OCI-LY7 (cell line): ENCODE measurements around the gene FOXO3. TPM values are rescaled to one million over a fixed set of nuclear protein-coding genes. Genes with fewer than 3 reads are reported as not detected.

Experiments used
- BruUV-seq: library from RNA; stranded (reverse); fragments of 400-500 nt; replicated peaks from 2 replicates; lab custom pipeline; 2021; lab: Mats Ljungman, UMichigan
- CTCF ChIA-PET: fragments of 300-600 bp; sonication (Branson Sonifier 250); formaldehyde crosslinking; loops from one replicate; lab custom pipeline; 2022; ENCODE audit warnings: antibody characterized with exemption; ENCODE audit not compliant: unreplicated experiment; lab: Charles Lee
- POLR2A ChIA-PET: fragments of 300-600 bp; sonication (Branson Sonifier 250); formaldehyde crosslinking; loops from one replicate; lab custom pipeline; 2022; ENCODE audit warnings: antibody characterized with exemption; lab: Charles Lee
- DNase-seq: peaks from one replicate; pipeline ENCODE4 v3.0.0-alpha.2; 2015; ENCODE audit warnings: low spot score
- H2AFZ ChIP-seq: fragments of 200-600 bp; sonication (generic), shearing (Covaris generic); 2 replicates; pipeline ENCODE4 v1.6.1; 2014; ENCODE audit warnings: mild to moderate bottlenecking, antibody characterized with exemption, low read length, moderate library complexity
- H3K27ac ChIP-seq: fragments of 200-600 bp; sonication (generic); 2 replicates; pipeline ENCODE4 v1.5.1; 2014; ENCODE audit warnings: mixed run types, low read depth, mild to moderate bottlenecking, moderate library complexity, low read length, inconsistent platforms; ENCODE audit not compliant: poor library complexity, severe bottlenecking
- H3K36me3 ChIP-seq: fragments of 200-600 bp; sonication (generic); 2 replicates; pipeline ENCODE4 v1.6.1; 2014; ENCODE audit warnings: mild to moderate bottlenecking, antibody characterized with exemption, low read length, moderate library complexity, mixed read lengths; ENCODE audit not compliant: insufficient read depth
- H3K4me1 ChIP-seq: fragments of 200-600 bp; sonication (generic); 2 replicates; pipeline ENCODE4 v1.5.1; 2014; ENCODE audit warnings: mild to moderate bottlenecking, low read length; ENCODE audit not compliant: insufficient read depth, poor library complexity, severe bottlenecking
- H3K4me2 ChIP-seq: fragments of 200-600 bp; sonication (generic); 2 replicates; pipeline ENCODE4 v1.6.1; 2014; ENCODE audit warnings: mild to moderate bottlenecking, low read length
- H3K4me3 ChIP-seq: fragments of 200-600 bp; sonication (generic); 2 replicates; pipeline ENCODE4 v1.5.1; 2014; ENCODE audit warnings: mild to moderate bottlenecking, low read depth, low read length; ENCODE audit not compliant: poor library complexity, severe bottlenecking
- H3K79me2 ChIP-seq: fragments of 200-600 bp; sonication (generic); 2 replicates; pipeline ENCODE4 v1.6.1; 2016; ENCODE audit warnings: low read depth, mild to moderate bottlenecking, low read length, moderate library complexity, mixed read lengths; ENCODE audit not compliant: insufficient read depth
- H3K9me2 ChIP-seq: fragments of 200-600 bp; sonication (generic); 2 replicates; pipeline ENCODE4 v1.6.1; 2016; ENCODE audit warnings: mild to moderate bottlenecking, low read length, mixed read lengths; ENCODE audit not compliant: insufficient read depth
- H3K9me3 ChIP-seq: fragments of 200-600 bp; sonication (generic); 2 replicates; pipeline ENCODE4 v1.6.1; 2014; ENCODE audit warnings: mild to moderate bottlenecking, mixed run types, low read length, mixed read lengths
- H4K20me1 ChIP-seq: fragments of 200-600 bp; sonication (generic); 2 replicates; pipeline ENCODE4 v1.6.1; 2014; ENCODE audit warnings: mild to moderate bottlenecking, antibody characterized with exemption, low read length, moderate library complexity, mixed read lengths; ENCODE audit not compliant: insufficient read depth
- EZH2phosphoT487 ChIP-seq: fragments of 200-600 bp; sonication (generic); IDR thresholded peaks from 2 replicates; pipeline ENCODE4 v1.6.1; 2018; ENCODE audit warnings: low read depth, borderline replicate concordance, mild to moderate bottlenecking, mixed run types, antibody characterized with exemption, low read length, moderate library complexity, mixed read lengths
- intact Hi-C: fragments of 100-400 bp; cut with micrococcal nuclease; formaldehyde crosslinking; loops from one replicate; pipeline ENCODE4 v1.10.0; 2022; ENCODE audit not compliant: unreplicated experiment
- total RNA-seq, 2 experiments: library from RNA; depleted of rRNA in 1 of 2; stranded (reverse); fragments of >200 nt in 1 of 2; shearing (Covaris generic) in 1 of 2; gene quantifications; 2 replicates each; pipeline ENCODE4 v1.2.3, GENCODE V29; 2014 to 2022
- TF ChIP-seq, protein P1 (sequence below): fragments of 200-600 bp; sonication (generic); conservative IDR thresholded peaks from 2 replicates; pipeline ENCODE4 v1.5.1; 2014; ENCODE audit warnings: mild to moderate bottlenecking, antibody characterized with exemption, low read length, moderate library complexity, mixed read lengths

The FOXO3 gene
- total RNA-seq, 2 experiments from 2014 or later, result 3.8 to 9.9 TPM

DNA sequence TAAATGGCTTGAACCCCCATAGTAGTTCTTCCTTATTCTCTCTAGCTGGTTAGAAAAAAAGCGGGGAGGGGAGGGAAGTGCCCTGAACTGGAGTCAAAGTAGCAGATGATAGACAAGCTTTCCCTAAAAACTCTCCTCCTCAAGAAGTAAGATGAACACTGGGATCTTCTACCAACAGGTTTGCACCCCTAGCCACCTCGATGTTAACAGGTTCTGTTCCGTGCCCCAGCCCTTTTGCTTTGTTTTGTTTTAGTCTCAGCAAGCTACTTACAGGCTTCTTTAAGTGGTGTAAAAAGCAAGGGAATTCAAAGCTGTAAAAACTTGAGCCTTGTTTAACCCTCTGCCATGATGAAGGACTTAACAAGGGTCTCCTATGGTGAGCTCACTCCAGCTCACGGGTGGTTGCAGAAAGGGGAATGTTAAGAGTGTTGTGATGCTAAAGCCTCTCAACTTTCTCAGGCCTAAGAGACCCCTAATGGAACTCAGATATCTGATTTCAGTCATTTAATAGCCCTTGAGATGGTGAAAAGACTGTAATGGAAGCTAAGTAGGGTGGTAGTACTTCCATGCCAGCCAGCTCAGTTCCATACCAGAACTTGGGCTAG is 106.0 kb downstream of the FOXO3 start:
- CTCF ChIA-PET, result interaction anchor here (0.6 kb wide), 1 partner anchor 84 kb away, joined by 3 read pairs; no protein-coding TSS in a partner anchor
- Histone ChIP-seq H3K27ac (no peak overlapping the region), H3K9me2 (no peaks in the 10 kb centered on the region), H3K79me2 (no peaks in the 10 kb centered on the region), H3K4me3 (no peak overlapping the region), H3K4me1 (peaks cover 6% of the 10 kb centered on the region), H3K9me3 (no peaks in the 10 kb centered on the region), H4K20me1 (no peaks in the 10 kb centered on the region), H2AFZ (no peak overlapping the region), H3K4me2 (no peak overlapping the region), H3K36me3 (no peaks in the 10 kb centered on the region)
- intact Hi-C loops, result no loop called here
- POLR2A ChIA-PET, result interaction anchor here (0.5 to 1.1 kb wide), 4 partner anchors 14 to 216 kb away, joined by 3 to 6 read pairs (median 3); no protein-coding TSS in a partner anchor
- DNase-seq, result no peak
- no TSS peak for BruUV-seq
- TF ChIP-seq, protein P1, sequence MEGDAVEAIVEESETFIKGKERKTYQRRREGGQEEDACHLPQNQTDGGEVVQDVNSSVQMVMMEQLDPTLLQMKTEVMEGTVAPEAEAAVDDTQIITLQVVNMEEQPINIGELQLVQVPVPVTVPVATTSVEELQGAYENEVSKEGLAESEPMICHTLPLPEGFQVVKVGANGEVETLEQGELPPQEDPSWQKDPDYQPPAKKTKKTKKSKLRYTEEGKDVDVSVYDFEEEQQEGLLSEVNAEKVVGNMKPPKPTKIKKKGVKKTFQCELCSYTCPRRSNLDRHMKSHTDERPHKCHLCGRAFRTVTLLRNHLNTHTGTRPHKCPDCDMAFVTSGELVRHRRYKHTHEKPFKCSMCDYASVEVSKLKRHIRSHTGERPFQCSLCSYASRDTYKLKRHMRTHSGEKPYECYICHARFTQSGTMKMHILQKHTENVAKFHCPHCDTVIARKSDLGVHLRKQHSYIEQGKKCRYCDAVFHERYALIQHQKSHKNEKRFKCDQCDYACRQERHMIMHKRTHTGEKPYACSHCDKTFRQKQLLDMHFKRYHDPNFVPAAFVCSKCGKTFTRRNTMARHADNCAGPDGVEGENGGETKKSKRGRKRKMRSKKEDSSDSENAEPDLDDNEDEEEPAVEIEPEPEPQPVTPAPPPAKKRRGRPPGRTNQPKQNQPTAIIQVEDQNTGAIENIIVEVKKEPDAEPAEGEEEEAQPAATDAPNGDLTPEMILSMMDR, result no peak
- no peak for TF ChIP-seq EZH2phosphoT487

DNA sequence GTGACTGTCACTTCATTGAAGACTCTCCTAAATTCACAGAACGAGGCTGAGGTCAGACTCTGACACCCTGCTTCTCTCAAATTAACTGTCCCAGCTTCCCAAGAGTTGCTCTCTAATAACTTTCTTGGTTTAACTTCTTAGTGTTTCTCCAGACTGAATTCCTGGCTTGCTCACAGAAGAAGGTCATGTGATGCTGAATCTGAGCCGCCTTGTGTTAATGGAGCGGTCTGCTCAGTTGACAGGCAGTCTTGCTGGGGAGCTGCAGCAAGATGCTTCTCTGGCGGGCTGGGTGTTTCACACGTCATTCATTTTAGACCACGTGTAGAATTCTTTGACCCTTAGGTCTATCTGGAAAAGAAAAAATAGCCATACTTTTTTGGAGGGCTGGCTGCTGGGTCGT is 107.3 kb downstream of the FOXO3 start:
- Histone ChIP-seq H2AFZ (no peak overlapping the region), H4K20me1 (no peaks in the 10 kb centered on the region), H3K4me3 (no peak overlapping the region), H3K9me2 (no peaks in the 10 kb centered on the region), H3K79me2 (no peaks in the 10 kb centered on the region), H3K4me2 (no peak overlapping the region), H3K27ac (no peak overlapping the region), H3K4me1 (peaks cover 19% of the 10 kb centered on the region), H3K36me3 (no peaks in the 10 kb centered on the region), H3K9me3 (no peaks in the 10 kb centered on the region)
- CTCF ChIA-PET, result no interaction called here
- no TSS peak for BruUV-seq
- intact Hi-C loops, result no loop called here
- TF ChIP-seq, protein P1, result no peak
- no peak for TF ChIP-seq EZH2phosphoT487
- POLR2A ChIA-PET, result interaction anchor here (0.6 kb wide), 1 partner anchor 10 kb away, joined by 3 read pairs; no protein-coding TSS in a partner anchor
- DNase-seq, result no peak

DNA sequence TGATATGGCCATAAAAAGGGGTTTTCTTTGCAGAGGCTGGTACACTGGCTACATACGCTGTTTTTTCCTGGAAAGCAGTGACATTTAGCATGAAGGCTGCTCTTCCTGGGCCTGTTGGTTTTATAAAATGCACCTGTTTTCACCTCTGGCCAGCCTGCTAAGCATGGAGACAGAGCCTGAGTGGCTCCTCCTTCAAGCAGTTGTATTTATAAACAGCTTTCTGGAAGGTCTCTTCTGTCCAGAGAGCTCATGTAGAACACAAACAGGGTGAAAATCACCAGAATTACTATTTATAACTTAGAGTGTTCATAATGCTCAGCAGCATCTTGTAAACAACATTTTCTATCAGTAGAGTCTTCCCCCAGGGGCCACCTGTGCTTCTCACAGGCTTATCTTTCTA is 109.0 kb downstream of the FOXO3 start:
- Histone ChIP-seq H3K4me1 (peaks cover 36% of the 10 kb centered on the region), H3K9me3 (no peaks in the 10 kb centered on the region), H3K79me2 (no peaks in the 10 kb centered on the region), H3K36me3 (no peaks in the 10 kb centered on the region), H4K20me1 (no peaks in the 10 kb centered on the region), H3K4me2 (no peak overlapping the region), H2AFZ (no peak overlapping the region), H3K4me3 (no peak overlapping the region), H3K27ac (no peak overlapping the region), H3K9me2 (no peaks in the 10 kb centered on the region)
- POLR2A ChIA-PET, result no interaction called here
- CTCF ChIA-PET, result no interaction called here
- BruUV-seq, result no TSS peak
- intact Hi-C loops, result loop anchor here (5.0 kb wide), 1 partner anchor 228 kb away; no protein-coding TSS in a partner anchor
- no peak for TF ChIP-seq EZH2phosphoT487
- TF ChIP-seq, protein P1, result no peak
- no peak for DNase-seq
